ENCODE data around the gene PLEKHM3.
A peak's percentile ranks its signal among the peaks of the same experiment; 100 is the strongest.
"Not testable (repeated sequence)": the region's sequence is repeated elsewhere in the genome, so short reads cannot be mapped to it uniquely, and the experiment has no call there.

PLEKHM3 gene

DNA sequence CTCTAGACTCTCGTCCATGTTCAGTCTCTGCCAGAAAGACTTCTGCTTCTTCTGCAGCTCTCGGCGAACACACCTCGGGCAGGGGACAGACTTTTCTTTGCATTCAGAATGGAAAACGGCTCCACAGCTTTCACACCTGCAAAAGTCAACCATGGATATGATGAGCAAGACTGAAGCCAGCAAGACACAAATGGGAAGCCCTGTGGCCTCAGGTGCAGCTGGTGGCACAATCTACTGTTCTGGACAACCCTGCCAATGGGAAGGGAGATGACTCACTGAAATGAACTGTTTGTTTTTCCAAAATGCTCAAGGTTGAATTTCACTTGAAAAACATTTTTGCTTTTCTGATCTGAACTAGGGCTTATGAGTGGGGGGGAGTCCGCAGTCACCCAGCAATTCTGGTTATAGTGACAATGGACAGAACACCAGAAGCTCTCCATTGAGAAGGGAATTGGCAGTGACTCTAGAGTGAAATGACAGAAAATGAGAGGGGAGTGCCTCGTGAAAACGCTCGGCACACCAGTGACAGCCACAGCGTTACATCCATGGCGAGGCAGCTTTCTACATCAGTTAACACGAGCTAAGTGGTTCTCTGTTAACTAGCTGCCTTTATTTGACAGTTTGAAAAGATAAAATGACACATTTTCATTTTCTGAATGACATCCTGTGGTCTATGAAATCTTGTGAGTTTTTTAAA, 196.8 kb downstream of the PLEKHM3 start:
- FAIRE-seq (peak; percentile 71), DNase-seq (ENCODE audit: low spot score) (peak; percentile 58)

DNA sequence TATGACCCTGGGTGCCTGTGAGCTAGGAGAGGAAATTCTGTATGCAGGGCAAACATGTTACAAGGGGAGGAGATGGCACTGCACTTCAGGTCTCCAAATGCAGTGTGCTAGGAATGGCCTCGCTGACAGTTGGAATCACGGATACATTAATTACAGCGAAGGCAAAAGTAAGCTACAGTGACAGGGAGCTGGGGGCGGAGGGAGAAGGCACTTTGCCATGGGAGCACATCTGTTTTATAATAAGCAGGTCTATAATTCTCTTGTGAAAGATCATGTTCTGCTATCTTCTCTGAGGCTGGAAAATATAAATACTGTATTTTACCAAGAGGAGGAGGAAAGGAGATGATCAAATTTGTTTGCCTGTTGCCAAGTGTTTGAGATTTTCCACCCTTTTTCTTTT, 199.3 kb downstream of the PLEKHM3 start:
- DNase-seq (ENCODE audit: low spot score), result no peak
- FAIRE-seq, result no peak

DNA sequence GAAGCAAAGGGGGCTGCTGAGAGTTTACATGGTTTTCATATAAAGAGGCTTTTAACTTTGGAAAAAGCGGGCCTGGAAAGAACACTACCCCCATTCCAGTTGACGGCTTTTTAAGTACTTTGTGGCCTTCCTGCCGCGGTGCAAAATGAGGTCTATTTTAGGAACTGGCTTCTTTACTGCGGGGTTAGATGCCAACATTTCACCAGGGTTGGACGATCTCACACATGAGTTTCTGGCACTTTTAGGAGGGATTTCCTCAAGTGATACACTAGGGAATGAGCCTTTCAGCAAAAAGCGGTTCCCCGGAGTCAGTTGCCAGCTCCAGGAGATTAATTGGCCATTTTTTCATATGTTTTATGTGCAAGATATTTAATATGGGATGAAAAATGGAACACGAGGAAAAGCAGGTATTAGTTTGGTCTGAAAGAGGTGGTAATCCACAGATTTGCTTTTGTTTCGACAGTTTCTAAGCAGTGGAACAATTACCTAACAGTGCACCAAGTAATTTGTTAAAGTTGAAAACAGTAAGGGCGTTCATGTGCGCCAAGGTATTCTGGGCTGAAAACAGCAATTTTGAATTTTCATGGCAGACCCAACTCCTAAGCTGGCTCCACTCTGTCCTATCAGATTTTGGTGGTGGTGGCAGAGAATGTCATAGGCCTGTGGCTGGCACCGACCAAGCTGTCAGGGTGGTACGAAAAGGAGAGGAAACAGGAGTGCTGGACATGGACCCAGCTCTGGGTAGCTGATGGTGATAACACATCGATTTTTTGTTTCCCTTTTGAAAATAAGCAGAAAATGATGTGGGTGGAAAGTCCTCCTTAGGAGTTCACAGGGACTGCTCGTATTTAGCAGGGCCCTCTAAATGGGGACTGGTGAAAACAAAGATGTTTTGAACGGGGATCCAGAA, 200.0 kb downstream of the PLEKHM3 start:
- FAIRE-seq, result no peak
- no peak for DNase-seq (ENCODE audit: low spot score)

DNA sequence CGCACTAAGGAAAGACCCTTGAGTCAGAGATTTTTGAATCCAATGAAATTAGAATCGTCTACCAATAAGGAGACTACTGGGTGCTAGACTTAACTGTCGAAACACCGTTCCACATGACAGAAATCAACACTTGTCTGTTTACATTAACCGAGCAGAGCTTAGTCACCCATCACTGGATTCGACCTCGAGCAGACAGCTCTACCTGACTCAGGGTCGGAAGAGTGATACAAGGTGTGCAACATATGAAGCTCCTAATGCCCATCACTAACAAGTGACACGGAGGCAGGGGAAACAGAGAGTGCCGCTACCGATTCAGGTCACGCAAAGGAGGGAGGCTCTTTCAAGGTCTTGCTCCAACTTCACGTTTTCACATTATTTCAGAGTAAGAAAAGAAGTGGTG, 201.5 kb downstream of the PLEKHM3 start:
- DNase-seq (ENCODE audit: low spot score) (no peak), FAIRE-seq (no peak)

DNA sequence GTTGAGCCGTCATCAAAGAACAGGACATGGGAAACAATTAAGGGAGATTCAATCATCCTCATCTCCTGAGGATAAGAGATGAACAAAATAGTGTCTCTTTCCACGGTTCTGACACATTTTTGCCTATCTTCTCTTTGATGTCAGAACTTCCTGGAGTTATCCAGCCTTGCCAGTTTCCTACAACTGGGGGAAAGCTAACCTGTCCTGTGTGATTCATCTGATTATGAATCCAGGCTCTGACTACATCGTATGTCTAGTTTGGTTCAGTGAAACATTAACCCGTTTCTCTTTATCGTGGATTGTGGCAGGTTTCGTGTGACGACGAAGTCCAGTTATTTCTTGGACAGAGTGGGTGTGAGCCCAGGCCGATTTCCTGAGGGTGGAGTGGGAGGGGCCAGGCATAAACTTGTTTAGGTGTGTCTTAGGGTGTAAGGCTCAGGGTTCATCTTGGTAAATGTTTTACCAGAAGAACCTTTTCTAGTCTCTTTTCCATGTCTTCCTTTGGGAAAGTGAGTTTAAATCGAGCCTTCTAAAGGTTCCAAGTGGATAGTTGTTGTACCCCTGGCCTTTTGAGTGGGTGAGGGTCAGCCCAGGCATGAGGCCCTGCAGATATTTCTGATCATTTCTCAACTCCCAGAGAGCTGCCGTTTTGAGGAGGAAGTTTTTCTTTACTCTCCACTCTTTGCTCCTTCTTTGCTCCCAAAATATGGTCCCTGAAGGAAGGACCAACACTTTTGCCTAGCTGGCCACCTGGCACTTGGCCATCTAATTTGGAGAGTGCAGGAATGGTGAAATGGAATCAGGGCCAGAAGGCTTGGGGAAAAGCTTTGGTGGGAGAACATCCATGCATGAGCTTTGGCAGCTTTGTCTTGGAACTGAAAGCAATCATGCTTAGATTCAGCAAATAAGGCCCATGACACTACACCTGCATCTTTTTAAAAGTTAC, 205.2 kb downstream of the PLEKHM3 start:
- DNase-seq (ENCODE audit: low spot score), result no peak

DNA sequence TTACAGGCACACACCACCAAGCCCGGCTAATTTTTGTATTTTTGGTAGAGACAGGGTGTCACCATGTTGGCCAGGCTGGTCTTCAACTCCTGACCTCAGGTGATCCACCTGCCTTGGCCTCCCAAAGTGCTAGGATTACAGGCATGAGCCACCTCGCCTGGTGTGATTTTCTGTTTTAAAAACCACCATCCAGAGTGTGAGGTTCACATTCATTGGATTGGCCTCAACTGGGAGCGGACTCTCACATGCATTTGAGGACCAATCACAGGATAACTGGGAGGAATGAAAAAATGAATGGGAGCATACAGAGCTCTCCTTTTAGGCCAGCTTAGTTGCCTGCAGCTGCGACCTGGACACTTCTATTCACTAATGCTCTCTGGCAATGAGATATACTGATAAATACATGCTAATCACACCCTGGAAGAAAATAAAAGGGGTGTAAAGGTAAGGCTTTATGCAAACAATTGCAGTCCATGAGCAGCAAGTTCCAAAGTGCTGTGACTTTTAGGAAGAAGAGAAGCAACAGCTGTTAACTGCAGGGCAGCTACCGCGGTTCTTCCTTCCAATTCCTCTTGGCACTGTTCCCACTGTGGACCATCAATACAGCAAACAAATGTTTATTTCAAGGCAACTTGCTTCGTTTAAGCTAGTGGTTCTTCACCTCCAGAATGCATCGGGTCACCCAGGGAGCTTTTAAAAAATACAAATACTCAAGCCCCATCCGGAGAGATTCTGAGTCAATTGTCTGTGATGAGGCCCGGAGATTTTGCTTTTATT, 206.1 kb downstream of the PLEKHM3 start:
- DNase-seq (ENCODE audit: low spot score) (no peak), FAIRE-seq (no peak)

More for the DNA sequence above, 205.2 kb downstream of the PLEKHM3 start:
- FAIRE-seq, result no peak

DNA sequence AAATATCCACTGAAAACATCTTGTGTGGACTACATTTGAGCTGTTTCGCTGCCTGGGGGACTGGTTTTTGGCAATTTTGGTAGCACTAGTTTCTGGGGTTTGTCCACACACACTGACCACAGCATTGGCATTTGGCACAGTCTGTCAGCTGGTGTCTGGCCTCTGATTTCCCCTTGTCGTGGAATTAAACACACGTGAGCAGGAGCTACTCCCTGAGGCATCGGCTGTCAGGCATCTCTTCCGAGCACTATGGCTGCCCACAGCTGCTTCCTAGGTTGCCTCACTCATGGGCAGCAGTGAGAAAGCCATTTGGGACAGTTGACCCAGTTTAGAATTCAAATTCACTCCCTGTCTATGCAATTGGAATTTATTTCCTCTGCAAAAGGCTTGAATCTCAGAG, 208.8 kb downstream of the PLEKHM3 start:
- FAIRE-seq (no peak), DNase-seq (ENCODE audit: low spot score) (no peak)

DNA sequence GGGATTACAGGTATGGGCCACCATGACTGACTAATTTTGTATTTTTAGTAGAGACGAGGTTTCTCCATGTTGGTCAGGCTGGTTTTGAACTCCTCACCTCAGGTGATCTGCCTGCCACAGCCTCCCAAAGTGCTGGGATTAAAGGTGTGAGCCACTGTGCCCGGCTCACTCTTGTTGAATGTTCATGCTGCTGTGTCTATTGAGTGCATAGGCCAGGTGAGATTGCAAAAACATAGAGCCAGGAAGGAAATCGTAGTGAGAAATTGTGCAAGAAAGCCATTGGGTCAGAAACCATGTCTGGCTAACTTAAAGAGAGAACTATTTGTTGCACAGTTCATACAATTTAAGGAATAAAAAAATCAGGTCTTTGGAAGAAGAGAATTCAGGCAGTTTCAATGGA, 210.1 kb downstream of the PLEKHM3 start:
- no peak for DNase-seq (ENCODE audit: low spot score)
- FAIRE-seq, result no peak

DNA sequence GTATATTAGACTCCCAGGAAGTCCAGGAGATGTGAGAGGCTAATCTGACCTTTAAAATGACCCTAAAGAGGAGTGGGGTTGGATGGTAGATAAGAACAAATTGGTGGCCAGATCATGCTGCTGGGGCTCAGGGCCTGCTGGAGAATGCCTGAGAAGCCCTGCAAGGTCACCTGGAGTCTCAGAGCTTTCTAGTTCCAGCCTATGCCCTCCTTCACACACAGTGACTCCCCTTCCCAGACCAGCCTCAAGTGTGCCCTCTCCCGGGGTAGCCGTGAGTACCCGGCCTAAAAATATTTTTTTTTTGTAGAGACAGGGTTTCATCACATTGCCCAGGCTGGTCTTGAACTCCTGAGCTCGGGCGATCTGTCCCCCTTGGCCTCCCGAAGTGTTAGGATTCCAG, 211.4 kb downstream of the PLEKHM3 start:
- DNase-seq (ENCODE audit: low spot score), result no peak
- no peak for FAIRE-seq

DNA sequence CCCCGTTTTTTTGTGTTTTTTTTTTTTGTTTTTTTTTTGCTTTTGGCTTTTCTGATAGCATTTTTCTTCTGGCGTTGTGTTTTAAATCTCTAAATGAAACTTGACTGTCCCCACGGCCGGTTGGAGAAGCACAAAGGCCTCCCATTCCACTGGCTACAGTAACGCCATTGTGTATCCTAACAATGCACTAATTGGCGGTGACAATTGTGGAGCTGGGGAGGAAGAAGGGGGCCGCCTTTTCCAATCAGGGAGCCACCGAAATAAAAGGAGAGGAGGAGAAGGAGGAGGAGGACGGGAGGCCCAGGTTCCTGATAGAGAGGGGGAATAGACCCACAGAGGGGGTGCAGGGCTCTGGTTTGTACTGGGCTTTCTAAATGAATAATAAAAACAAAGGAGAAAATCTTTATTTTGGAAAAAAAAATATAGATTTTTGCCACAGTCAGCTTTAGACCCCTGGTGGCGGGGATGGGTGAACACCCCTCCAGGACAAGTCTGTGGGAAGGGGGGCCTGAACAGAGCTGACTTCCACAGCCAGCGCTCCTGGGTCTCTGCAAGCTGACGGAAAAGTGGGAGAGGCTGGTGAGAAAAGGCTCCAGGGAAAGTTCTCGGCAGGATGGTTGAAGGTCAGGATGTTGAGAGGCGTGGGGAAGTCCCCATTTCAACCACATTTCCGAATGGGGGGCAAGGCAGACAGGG, 212.0 kb downstream of the PLEKHM3 start:
- DNase-seq (ENCODE audit: low spot score), result no peak

DNA sequence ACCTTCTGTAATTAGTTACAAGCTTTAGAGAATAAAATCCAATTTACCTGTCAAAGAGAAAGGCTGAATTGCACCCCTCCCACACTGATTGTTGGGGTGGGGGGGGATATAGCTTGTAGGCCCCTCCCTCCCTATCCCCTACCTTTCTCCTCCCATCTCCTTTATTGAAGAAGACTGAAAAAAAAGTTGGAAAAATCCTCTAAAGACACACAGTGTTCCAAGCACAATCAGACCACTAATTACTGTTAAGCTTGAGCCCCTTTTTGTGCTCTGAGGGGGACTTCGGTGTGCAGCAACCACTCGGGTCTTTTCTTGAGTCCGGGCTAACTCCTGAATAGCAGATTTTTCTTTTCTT, 212.6 kb downstream of the PLEKHM3 start:
- no peak for FAIRE-seq

More for the DNA sequence above, 212.0 kb downstream of the PLEKHM3 start:
- FAIRE-seq, result no peak

DNA sequence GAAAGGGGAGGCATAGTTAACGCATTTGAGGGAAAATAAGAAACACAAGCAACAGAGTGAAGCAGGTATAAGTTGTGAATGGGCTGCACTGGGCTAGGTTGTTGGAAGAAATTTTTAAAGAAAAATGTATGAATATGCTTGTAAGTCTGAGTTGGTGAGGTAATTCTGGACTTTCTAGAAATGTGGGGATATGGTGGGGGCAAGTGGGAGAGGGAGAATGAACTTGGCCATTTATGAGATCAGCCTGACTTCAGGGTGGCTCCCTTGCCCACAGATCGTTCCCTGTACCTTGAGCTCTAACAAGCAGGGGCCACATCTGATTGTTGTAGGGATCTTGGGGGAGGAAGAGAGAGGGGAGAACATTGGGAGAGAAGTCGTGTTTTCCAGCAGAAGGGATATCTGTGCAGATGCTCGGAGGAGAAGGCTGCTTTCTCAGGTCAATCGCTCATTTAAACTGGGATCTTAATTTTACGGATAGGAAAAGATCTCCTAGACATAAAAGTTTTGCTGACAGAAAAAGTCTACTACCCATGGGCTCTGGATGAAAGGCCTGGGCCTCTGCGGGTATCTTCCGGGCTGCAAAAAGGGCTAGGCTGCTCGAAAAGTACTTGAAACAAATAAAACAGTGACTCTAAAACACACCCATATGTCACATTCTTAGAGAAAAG, 213.1 kb downstream of the PLEKHM3 start:
- FAIRE-seq (no peak), DNase-seq (ENCODE audit: low spot score) (no peak)

More for the DNA sequence above, 212.6 kb downstream of the PLEKHM3 start:
- DNase-seq (ENCODE audit: low spot score), result no peak

DNA sequence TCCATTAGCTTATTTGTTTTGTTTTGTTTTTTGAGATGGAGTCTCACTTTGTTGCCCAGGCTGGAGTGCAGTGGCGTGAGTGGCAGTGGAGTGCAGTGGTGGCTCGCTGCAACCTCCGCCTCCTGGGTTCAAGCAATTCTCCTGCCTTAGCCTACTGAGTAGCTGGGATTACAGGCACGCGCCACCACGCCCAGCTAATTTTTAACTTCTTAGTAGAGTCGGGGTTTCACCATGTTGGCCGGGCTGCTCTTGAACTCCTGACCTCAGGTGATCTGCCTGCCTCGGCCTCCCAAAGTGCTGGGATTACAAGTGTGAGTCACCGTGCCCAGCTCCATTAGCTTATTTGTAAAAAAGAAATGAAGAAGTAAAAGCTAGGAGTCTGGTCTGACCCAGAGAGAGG, 213.7 kb downstream of the PLEKHM3 start:
- DNase-seq (ENCODE audit: low spot score); FAIRE-seq: not testable (repeated sequence)

DNA sequence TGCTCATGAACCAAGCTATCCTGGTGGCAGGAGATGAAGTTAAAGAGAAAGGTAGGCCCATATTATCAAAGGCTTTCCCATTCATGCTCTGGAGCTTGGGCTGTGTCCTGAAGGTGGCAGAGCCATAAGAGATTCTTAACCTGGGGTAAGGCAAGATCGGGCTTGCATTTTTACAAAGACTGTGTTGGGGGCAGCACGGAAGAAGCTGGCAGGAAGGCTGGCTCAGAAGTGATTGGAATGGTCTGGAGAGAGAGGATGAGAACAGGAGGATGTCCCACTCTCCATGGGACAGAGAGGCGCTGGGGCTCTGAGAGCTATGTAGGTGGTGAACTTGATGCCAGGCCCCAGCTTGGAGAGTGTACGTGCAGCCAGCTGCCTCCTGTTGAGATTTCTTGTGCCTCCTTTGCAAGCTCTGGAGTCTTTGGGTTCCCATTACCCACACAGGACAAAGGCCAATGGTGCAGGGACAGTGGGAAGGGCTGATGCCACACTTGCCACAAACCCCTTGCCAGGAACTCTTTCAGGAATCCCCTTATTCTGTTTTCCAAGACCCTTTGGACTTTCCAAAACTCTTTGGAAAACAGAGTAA, 215.0 kb downstream of the PLEKHM3 start:
- FAIRE-seq (no peak), DNase-seq (ENCODE audit: low spot score) (no peak)

DNA sequence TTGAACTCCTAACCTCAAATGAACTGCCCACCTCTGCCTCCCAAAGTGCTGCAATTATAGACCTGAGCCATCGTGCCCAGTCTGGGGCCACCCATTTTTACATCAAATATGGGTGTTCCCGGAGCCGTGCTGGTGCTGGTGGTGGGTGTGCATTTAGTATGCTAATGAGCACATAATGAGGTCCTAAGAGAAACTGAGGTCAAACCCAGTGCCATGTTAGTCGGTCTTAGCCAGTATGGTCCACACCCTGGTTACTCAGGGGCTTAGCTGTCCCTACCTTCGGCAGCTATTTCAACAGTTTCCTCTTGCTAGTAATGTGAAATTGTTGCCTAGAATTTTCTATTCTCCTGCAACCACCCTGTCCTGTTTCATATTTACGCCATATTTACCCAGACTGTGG, 217.2 kb downstream of the PLEKHM3 start:
- no peak for DNase-seq (ENCODE audit: low spot score)
- FAIRE-seq, result no peak

DNA sequence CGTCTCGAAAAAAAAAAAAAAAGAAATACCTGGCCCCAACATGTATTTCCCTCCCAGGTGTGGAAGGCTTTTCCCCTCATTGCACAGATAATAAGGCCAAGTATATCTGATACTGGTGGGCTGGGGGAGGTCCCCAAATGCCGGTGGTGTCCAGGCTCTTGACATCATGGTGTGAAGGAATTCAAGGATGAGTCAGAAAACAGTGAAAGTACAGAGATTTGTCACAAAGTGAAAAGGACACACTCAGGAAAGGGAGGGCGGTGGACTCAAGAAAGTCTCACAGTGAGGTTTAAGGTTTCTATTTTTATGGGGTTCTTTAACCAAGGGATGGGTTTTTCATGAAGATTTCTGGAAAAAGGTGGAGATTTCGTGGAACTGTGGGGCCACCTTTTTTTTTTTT, 217.8 kb downstream of the PLEKHM3 start:
- no peak for FAIRE-seq
- no peak for DNase-seq (ENCODE audit: low spot score)

DNA sequence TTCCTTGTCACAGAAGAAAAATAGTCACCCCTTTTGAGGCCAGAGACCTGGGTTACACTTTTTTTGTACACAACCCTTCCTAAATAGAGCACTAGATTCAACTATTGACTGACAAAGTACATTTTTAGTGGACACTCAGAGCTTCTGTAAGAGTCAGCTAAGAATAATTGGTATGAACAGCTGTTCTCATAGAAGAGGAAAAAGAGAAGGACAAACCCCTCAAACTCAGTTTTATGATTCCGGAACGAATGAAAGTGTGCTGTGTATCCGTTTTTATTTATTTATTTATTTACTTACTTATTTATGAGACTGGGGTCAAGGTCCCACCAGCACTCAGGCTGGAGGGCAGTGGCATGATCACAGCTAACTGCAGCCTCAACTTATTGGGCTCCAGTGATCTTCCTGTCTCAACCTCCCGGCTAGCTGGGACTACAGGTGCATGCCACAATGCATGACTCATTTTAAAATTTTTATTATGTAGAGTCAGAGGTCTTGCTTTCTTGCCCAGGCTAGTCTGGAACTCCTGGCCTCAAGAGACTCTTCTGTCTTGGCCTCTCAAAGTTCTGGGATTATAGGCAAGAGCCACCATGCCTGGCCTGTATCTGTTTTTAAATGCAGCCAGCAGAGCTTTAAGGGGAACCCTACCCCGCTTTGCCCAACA, 219.6 kb downstream of the PLEKHM3 start:
- FAIRE-seq (no peak), DNase-seq (ENCODE audit: low spot score) (no peak)

DNA sequence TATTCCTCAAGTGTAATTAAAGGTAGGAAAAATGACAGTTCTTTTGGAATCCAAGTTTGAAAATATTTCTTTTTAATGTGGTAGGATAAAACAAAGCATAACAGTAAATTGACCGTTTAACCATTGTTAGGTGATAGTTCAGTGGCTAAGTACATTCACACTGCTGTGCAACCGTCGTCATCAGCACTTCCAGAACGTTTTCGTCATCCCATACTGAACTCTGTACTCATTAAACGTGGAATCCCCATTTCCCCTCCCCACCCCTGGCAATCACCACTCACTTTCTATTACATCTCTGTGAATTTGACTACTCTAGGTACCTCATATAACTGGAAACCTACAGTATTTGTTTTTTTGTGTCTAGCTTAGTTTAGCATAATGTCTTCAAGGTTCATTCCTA, 222.7 kb downstream of the PLEKHM3 start:
- no peak for DNase-seq (ENCODE audit: low spot score)
- no peak for FAIRE-seq

DNA sequence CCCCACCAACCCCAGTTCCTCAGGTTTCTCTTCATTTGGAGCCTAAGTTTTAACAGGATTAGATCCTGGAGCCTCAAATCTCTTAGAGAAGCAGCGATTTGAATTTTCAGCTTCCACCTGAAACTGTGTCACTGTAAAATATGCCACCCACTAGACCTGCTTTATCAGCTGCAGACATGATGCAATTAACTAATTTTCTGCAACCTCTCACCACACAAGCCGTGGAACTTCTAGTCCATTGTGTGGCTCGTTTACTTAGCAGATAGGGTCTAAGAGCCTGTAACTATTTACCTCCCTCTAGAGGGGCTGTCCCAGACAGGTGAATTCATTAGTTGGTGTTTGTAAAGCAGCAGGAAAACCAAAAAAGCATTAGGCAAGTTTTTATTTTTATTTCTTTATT, 224.1 kb downstream of the PLEKHM3 start:
- no peak for FAIRE-seq
- no peak for DNase-seq (ENCODE audit: low spot score)
